GM12892 (cell line): ENCODE measurements around the gene PAX4.

Source experiments
- DNase-seq: peaks from one replicate; pipeline ENCODE4 v3.0.0; 2011; ENCODE audit not compliant: insufficient read length
- FAIRE-seq: peaks from 2 replicates; lab custom pipeline; 2011; peaks lifted over from hg19 to GRCh38; lab: Jason Lieb, UNC
- POLR2A ChIP-seq: IDR thresholded peaks from 2 replicates; pipeline ENCODE4 v1.6.1; 2011; ENCODE audit warnings: low read depth, low read length, control low read depth
- POLR2AphosphoS5 ChIP-seq: IDR thresholded peaks from 2 replicates; pipeline ENCODE4 v1.6.1; 2011; ENCODE audit warnings: low read depth, low read length, control low read depth
- TAF1 ChIP-seq: IDR thresholded peaks from 2 replicates; pipeline ENCODE4 v1.6.1; 2011; ENCODE audit warnings: low read depth, mild to moderate bottlenecking, control low read depth, low read length, borderline replicate concordance

Gene PAX4

DNA sequence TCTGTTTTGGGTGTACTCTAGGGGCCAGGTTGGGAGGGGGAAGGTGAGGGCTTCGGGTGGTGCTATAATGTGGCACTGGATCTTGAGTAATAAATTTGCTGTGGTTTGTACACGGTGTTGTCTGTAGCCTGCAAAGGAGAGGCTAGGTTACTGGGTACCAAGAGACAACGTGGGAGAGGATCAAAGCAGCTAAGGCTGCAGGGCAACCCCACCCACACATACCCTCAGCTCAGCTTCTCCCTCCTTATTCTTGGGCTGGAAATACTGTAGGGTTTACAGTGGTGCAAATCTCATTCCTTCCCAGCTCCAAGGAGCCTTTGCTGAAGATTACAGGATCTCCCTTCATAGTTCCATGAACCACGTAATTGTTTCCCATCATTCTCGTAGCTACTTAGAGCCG is 26.4 kb downstream of the PAX4 start:
- DNase-seq = no peak
- no peak for TF ChIP-seq TAF1
- no peak for TF ChIP-seq POLR2AphosphoS5
- no peak for TF ChIP-seq POLR2A
- FAIRE-seq = no peak

- no peak for FAIRE-seq
- TF ChIP-seq POLR2A (no peak), TAF1 (no peak), POLR2AphosphoS5 (no peak)
- DNase-seq = no peak
These were observed 26.8 kb downstream of the PAX4 start for GRCh38 chr7:127591189-127591588.

GRCh38 chr7:127589896-127590295 is 28.0 kb downstream of the PAX4 start:
- TF ChIP-seq POLR2AphosphoS5 (no peak), POLR2A (no peak), TAF1 (no peak)
- DNase-seq (no peak), FAIRE-seq (no peak)

DNA sequence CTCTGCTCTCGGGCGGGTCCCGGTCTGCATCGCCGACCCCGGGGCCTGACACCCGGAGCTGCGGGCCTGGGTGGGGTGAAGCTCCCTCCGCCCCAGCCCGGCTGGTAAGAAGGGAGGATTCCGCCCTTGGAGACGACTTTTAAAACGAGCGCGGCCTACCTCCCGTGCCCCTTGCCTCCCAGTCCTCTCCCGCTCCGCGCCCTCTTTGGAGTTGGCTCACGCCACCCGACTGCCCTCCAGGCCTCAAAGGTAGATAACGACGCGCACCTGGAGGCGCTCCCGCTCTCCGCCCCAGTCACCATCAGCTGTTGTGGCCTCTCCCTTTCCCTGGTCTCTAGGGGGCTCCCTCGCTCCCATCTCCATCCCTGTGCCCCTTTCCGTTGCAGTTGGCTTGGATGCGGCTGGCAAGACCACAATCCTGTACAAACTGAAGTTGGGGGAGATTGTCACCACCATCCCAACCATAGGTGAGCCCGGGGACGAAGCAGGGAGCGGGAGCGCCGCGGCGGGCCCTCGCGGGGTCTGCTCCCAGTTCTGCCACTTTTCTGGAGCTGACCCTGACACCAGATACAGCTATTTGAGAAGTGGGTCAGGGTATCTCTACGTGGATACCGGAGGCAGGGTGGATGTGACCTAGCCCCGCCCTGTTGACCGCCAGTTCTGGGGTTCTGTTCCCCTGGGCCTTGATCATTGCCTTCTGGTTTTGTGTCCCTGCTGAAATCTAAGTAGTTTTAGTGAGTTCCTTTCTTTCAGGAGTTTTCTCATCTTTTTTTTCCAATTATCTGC is 29.1 kb downstream of the PAX4 start:
- TF ChIP-seq POLR2AphosphoS5 (no peak), TAF1 (no peak), POLR2A (no peak)
- no peak for FAIRE-seq
- DNase-seq = no peak

DNA sequence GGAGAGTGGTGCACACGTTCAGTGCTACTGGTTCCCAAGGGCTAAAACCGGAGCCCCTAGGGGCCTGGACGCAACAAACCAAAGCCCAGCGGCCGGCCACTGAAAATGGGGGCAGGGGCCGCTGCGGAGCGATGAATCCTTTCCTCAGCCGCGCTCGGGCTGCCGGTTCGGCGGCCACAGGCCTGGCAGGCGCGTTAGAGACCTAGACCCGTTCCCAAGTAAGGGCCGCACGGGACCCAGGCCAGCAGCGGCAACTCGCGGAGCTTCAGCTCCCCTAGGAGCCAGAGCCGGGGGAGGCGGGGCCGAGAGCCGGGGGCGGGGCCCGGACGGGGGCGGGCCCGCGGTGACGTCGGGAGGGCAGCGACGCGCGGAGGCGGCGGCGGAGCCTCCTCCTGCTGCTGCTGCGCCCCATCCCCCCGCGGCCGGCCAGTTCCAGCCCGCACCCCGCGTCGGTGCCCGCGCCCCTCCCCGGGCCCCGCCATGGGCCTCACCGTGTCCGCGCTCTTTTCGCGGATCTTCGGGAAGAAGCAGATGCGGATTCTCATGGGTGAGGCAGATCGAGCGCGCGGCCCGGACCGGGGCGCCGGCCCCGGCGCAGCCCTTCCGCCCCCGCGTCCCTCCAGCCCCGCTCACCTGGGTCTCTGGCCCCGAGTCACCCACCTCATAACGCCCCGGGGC is 29.8 kb downstream of the PAX4 start, which contains the start of gene ARF5:
Gene ARF5 (plus strand): TSS at position 393 of the 678 bp plus-strand sequence. CDS start 88 bp downstream, at position 481.
- TF ChIP-seq POLR2AphosphoS5 (no peak), POLR2A (peak; percentile 67; the same call in 1 of the 2 replicates), TAF1 (peak; percentile 37; the same call in 1 of the 2 replicates)
- DNase-seq (peak; percentile 94), FAIRE-seq (peak; percentile 82)

DNA sequence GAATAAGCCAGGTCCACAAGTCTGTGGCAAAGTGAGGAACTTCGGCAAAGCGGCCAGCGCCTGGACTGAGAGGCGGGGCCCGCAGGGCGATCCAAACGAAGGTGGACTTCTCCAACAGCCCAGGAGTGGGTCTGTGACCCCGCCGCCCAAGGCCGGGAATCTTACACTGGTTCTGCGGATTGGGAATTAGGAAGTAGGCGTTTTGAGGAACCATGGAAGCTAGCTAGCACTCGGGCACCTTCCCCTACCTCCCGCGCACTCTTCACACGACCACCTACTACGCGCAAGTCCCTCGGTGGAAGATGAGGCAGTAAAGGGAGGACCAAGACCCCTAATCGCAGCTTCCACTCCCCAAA is 30.3 kb downstream of the PAX4 start:
- DNase-seq (no peak), FAIRE-seq (no peak)
- TF ChIP-seq POLR2AphosphoS5 (no peak), TAF1 (no peak), POLR2A (no peak)

- no peak for TF ChIP-seq POLR2AphosphoS5
- no peak for TF ChIP-seq POLR2A
- no peak for TF ChIP-seq TAF1
- DNase-seq (no peak), FAIRE-seq (no peak)
These were observed 31.6 kb downstream of the PAX4 start for GRCh38 chr7:127586346-127586745.

DNA sequence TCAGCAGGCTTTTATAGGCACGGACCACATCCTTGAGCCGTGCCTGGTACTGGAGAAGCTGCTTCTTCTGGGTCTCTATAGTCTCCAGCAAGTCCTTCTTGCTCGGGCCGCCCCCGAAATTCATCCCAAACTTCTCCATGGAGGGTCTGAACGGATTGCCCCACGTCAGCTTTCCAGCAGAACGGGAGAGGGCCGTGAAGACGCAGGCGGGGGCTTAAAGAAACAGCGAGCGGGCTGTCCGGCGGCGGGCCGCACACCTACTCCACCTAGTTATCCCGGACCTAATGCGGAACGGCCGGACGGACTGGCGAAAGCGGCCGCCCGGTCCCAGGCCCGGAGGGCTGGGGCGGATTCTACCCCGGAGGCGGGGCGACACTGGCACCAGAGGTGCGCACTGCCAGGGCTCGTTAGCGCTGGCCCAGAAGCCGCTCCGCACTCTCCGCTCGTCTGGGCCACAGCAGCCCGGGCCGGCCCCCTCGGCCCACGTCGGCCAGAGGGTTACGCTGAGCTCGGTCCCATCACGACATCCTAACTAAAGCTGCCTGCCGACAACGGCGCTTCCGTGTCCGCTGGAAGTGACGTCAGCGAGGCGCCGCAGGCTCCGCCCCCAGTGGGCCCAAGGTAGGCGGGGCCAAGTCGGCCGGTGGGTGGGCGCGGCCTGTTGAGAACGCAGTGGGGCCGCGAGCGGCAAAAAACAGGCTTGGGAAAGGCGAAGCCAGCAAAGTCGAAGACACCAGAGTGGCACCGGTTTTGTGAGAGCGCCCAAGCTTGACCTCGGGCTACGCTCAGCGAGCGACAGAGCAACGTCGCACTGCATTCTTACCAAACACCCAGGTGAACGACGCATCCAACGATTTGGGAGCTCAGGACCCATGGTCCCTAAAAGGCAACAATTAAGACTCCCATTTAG is 32.6 kb downstream of the PAX4 start, which contains the start of gene GCC1:
Gene GCC1 (minus strand): TSS at position 553 of the 910 bp plus-strand sequence. CDS start 414 bp downstream, at position 139.
- TF ChIP-seq POLR2A = peak; percentile 90
- peak; percentile 58; the same call in 1 of the 2 replicates for TF ChIP-seq TAF1
- peak; percentile 75 for TF ChIP-seq POLR2AphosphoS5
- peak; percentile 87 for DNase-seq
- peak; percentile 92 for FAIRE-seq

DNA sequence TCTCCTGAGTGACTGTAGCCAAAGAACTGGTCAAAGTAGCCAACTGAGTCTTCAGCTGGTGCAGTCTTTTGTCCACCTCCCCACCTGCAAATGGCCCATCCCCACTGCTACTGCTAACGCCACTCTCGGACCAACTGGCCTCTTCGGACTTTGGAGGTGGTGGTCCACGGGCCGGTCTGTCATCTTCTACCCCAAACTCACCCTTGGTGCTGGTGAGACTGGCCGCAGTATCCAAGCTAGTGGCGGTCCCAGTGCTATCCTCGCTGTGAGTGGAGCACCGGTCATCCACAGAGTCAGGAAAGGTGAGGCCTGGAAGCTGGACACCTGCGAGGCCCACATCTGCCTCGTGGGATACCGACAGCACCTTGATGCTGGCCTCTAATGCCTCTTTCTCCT is 33.3 kb downstream of the PAX4 start:
- FAIRE-seq (no peak), DNase-seq (no peak)
- TF ChIP-seq POLR2AphosphoS5 (no peak), TAF1 (no peak), POLR2A (no peak)

- TF ChIP-seq TAF1 = no peak
- no peak for TF ChIP-seq POLR2AphosphoS5
- no peak for TF ChIP-seq POLR2A
- FAIRE-seq (no peak), DNase-seq (no peak)
These were observed 35.6 kb downstream of the PAX4 start for GRCh38 chr7:127582361-127582760.
